ENCODE data around the gene MYO5A.

The MYO5A gene

GRCh38 chr15:52379395-52380106 lies 149.1 kb downstream of the MYO5A start:
- TF ChIP-seq POLR2A (IDR thresholded peaks at IDR 0.05; ENCODE audit: low read length) (no peak), GATA1 (IDR thresholded peaks at IDR 0.05; ENCODE audit: low read depth, low read length) (no peak)
- DNase-seq, result no peak

GRCh38 chr15:52378746-52379394 lies 149.8 kb downstream of the MYO5A start:
- no peak for DNase-seq
- TF ChIP-seq POLR2A (IDR thresholded peaks at IDR 0.05; ENCODE audit: low read length) (no peak), GATA1 (IDR thresholded peaks at IDR 0.05; ENCODE audit: low read depth, low read length) (no peak)

- no peak for TF ChIP-seq GATA1 (IDR thresholded peaks at IDR 0.05; ENCODE audit: low read depth, low read length)
- no peak for TF ChIP-seq POLR2A (IDR thresholded peaks at IDR 0.05; ENCODE audit: low read length)
- no peak for DNase-seq
These were observed 158.7 kb downstream of the MYO5A start for GRCh38 chr15:52370010-52370409.

- no peak for DNase-seq
- no peak for TF ChIP-seq POLR2A (IDR thresholded peaks at IDR 0.05; ENCODE audit: low read length)
- no peak for TF ChIP-seq GATA1 (IDR thresholded peaks at IDR 0.05; ENCODE audit: low read depth, low read length)
These were observed 159.2 kb downstream of the MYO5A start for GRCh38 chr15:52369455-52369854.

- TF ChIP-seq GATA1 (IDR thresholded peaks at IDR 0.05; ENCODE audit: low read depth, low read length), result no peak
- no peak for TF ChIP-seq POLR2A (IDR thresholded peaks at IDR 0.05; ENCODE audit: low read length)
- no peak for DNase-seq
These were observed 159.7 kb downstream of the MYO5A start for GRCh38 chr15:52369030-52369429.

GRCh38 chr15:52368402-52368801 lies 160.3 kb downstream of the MYO5A start:
- TF ChIP-seq POLR2A (IDR thresholded peaks at IDR 0.05; ENCODE audit: low read length), result no peak
- no peak for TF ChIP-seq GATA1 (IDR thresholded peaks at IDR 0.05; ENCODE audit: low read depth, low read length)
- DNase-seq, result no peak

- DNase-seq, result no peak
- TF ChIP-seq POLR2A (IDR thresholded peaks at IDR 0.05; ENCODE audit: low read length), result no peak
- TF ChIP-seq GATA1 (IDR thresholded peaks at IDR 0.05; ENCODE audit: low read depth, low read length), result no peak
These were observed 166.2 kb downstream of the MYO5A start for GRCh38 chr15:52362497-52362896.

GRCh38 chr15:52361975-52362494 lies 166.6 kb downstream of the MYO5A start:
- TF ChIP-seq GATA1 (IDR thresholded peaks at IDR 0.05; ENCODE audit: low read depth, low read length), result no peak
- no peak for TF ChIP-seq POLR2A (IDR thresholded peaks at IDR 0.05; ENCODE audit: low read length)
- DNase-seq, result no peak

- no peak for DNase-seq
- TF ChIP-seq GATA1 (IDR thresholded peaks at IDR 0.05; ENCODE audit: low read depth, low read length), result no peak
- no peak for TF ChIP-seq POLR2A (IDR thresholded peaks at IDR 0.05; ENCODE audit: low read length)
These were observed 167.2 kb downstream of the MYO5A start for GRCh38 chr15:52361494-52361893.

GRCh38 chr15:52360229-52361203 lies 168.2 kb downstream of the MYO5A start:
- DNase-seq, result no peak
- TF ChIP-seq GATA1 (IDR thresholded peaks at IDR 0.05; ENCODE audit: low read depth, low read length), result no peak
- no peak for TF ChIP-seq POLR2A (IDR thresholded peaks at IDR 0.05; ENCODE audit: low read length)

- TF ChIP-seq POLR2A (IDR thresholded peaks at IDR 0.05; ENCODE audit: low read length), result no peak
- TF ChIP-seq GATA1 (IDR thresholded peaks at IDR 0.05; ENCODE audit: low read depth, low read length), result no peak
- DNase-seq, result no peak
These were observed 169.0 kb downstream of the MYO5A start for GRCh38 chr15:52359722-52360121.

- TF ChIP-seq POLR2A (IDR thresholded peaks at IDR 0.05; ENCODE audit: low read length) (no peak), GATA1 (IDR thresholded peaks at IDR 0.05; ENCODE audit: low read depth, low read length) (no peak)
- no peak for DNase-seq
These were observed 170.7 kb downstream of the MYO5A start for GRCh38 chr15:52357949-52358348.

GRCh38 chr15:52352086-52352485 lies 176.6 kb downstream of the MYO5A start:
- TF ChIP-seq POLR2A (IDR thresholded peaks at IDR 0.05; ENCODE audit: low read length), result no peak
- no peak for TF ChIP-seq GATA1 (IDR thresholded peaks at IDR 0.05; ENCODE audit: low read depth, low read length)
- no peak for DNase-seq

Data from erythroblast (primary cell).